Subcutaneous abdominal adipose tissue (tissue), 5 donors: ENCODE measurements around the gene RNF7.
A peak's percentile ranks its signal among the peaks of the same experiment; 100 is the strongest.

ENCODE experiments used
- H3K27ac ChIP-seq: one replicate; pipeline ENCODE4 v1.7.0; 2013; ENCODE audit warnings: low read depth, mild to moderate bottlenecking, inconsistent platforms, low read length, moderate library complexity
- H3K27me3 ChIP-seq, 5 donors: one replicate each; pipeline ENCODE4 v1.7.0; 2013; ENCODE audit warnings: low read length in 5 of 5, inconsistent platforms in 1 of 5; ENCODE audit not compliant: control insufficient read depth in 5 of 5, insufficient read depth in 4 of 5
- H3K36me3 ChIP-seq, 5 donors: one replicate each; pipeline ENCODE4 v1.7.0; 2013; ENCODE audit warnings: low read length in 5 of 5; ENCODE audit not compliant: control insufficient read depth in 5 of 5, insufficient read depth in 5 of 5
- H3K4me1 ChIP-seq, 5 donors: one replicate each; pipeline ENCODE4 v1.7.0; 2013; ENCODE audit warnings: low read length in 5 of 5, mild to moderate bottlenecking in 3 of 5, moderate library complexity in 1 of 5; ENCODE audit not compliant: control insufficient read depth in 5 of 5, insufficient read depth in 5 of 5
- H3K4me3 ChIP-seq, 5 donors: one replicate each; pipeline ENCODE4 v1.7.0; 2013; ENCODE audit warnings: low read length in 5 of 5, low read depth in 1 of 5
- H3K9ac ChIP-seq, 5 donors: one replicate each; pipeline ENCODE4 v1.7.0; 2013; ENCODE audit warnings: low read length in 5 of 5, mild to moderate bottlenecking in 4 of 5, moderate library complexity in 3 of 5
- H3K9me3 ChIP-seq, 5 donors: one replicate each; pipeline ENCODE4 v1.7.0; 2013; ENCODE audit warnings: low read length in 5 of 5; ENCODE audit not compliant: control insufficient read depth in 5 of 5
- donor health status: healthy.
- donor health status: healthy.
- donor health status: healthy.
- donor health status: healthy.
- donor health status: healthy.

RNF7 gene

GRCh38 chr3:141789281-141789680 is 51.2 kb downstream of the RNF7 start:
- Histone ChIP-seq H3K36me3 (no peaks in the 10 kb centered on the region), H3K4me1 (peaks cover 0 to 9% (median under 1%) of the 10 kb centered on the region in 5 donors), H3K27ac (no peak overlapping the region), H3K9ac (no peak overlapping the region), H3K27me3 (no peaks in the 10 kb centered on the region), H3K9me3 (no peaks in the 10 kb centered on the region), H3K4me3 (no peak overlapping the region)

GRCh38 chr3:141790171-141790570 is 52.1 kb downstream of the RNF7 start:
- Histone ChIP-seq H3K9ac (no peak overlapping the region), H3K36me3 (no peaks in the 10 kb centered on the region), H3K4me1 (peaks cover 0 to 7% (median 0%) of the 10 kb centered on the region in 5 donors), H3K27ac (no peak overlapping the region), H3K9me3 (no peaks in the 10 kb centered on the region), H3K4me3 (no peak overlapping the region), H3K27me3 (no peaks in the 10 kb centered on the region)

GRCh38 chr3:141792495-141792894 is 54.4 kb downstream of the RNF7 start:
- no peaks in the 10 kb centered on the region for H3K9me3 ChIP-seq
- no peaks in the 10 kb centered on the region for H3K27me3 ChIP-seq
- H3K9ac ChIP-seq, result no peak overlapping the region

GRCh38 chr3:141793476-141794260 is 55.6 kb downstream of the RNF7 start:
- H3K4me1 ChIP-seq, result peaks cover 5 to 41% (median 30%) of the 10 kb centered on the region in 5 donors
- H3K27ac ChIP-seq, result no peak overlapping the region
- no peak overlapping the region for H3K4me3 ChIP-seq
- no peaks in the 10 kb centered on the region for H3K27me3 ChIP-seq
- no peaks in the 10 kb centered on the region for H3K9me3 ChIP-seq
- H3K36me3 ChIP-seq, result no peaks in the 10 kb centered on the region
- no peak overlapping the region for H3K9ac ChIP-seq

More at GRCh38 chr3:141792495-141792894, 54.4 kb downstream of the RNF7 start:
- Histone ChIP-seq H3K4me1 (peaks cover 5 to 29% (median 18%) of the 10 kb centered on the region in 5 donors), H3K27ac (no peak overlapping the region), H3K4me3 (no peak overlapping the region), H3K36me3 (no peaks in the 10 kb centered on the region)

- H3K4me1 ChIP-seq, result peaks cover 5 to 45% (median 33%) of the 10 kb centered on the region in 5 donors
- H3K36me3 ChIP-seq, result no peaks in the 10 kb centered on the region
- H3K4me3 ChIP-seq, result no peak overlapping the region
- no peak overlapping the region for H3K9ac ChIP-seq
- no peak overlapping the region for H3K27ac ChIP-seq
- no peaks in the 10 kb centered on the region for H3K27me3 ChIP-seq
- no peaks in the 10 kb centered on the region for H3K9me3 ChIP-seq
Observed at GRCh38 chr3:141795276-141795675, 57.2 kb downstream of the RNF7 start.

GRCh38 chr3:141795741-141796080 is 57.6 kb downstream of the RNF7 start:
- H3K27me3 ChIP-seq, result no peaks in the 10 kb centered on the region
- H3K36me3 ChIP-seq, result no peaks in the 10 kb centered on the region
- H3K4me1 ChIP-seq, result peaks cover 5 to 45% (median 33%) of the 10 kb centered on the region in 5 donors
- no peak overlapping the region for H3K4me3 ChIP-seq
- no peak overlapping the region for H3K9ac ChIP-seq
- no peak overlapping the region for H3K27ac ChIP-seq
- no peaks in the 10 kb centered on the region for H3K9me3 ChIP-seq

- Histone ChIP-seq H3K9me3 (no peaks in the 10 kb centered on the region), H3K36me3 (no peaks in the 10 kb centered on the region), H3K4me1 (peaks cover 5 to 45% (median 33%) of the 10 kb centered on the region in 5 donors), H3K4me3 (peak overlapping the region in 4 of 5 donors; percentile 6 to 75 (median 60)), H3K27ac (peak overlapping the region; percentile 71), H3K27me3 (no peaks in the 10 kb centered on the region), H3K9ac (peak overlapping the region in 1 of 5 donors; percentile 78)
Observed at GRCh38 chr3:141796081-141796888, 58.2 kb downstream of the RNF7 start.
